TTC549 (cell line): ENCODE measurements around the gene SHE.

ENCODE experiments used
- FAIRE-seq: peaks from 2 replicates; lab custom pipeline; 2012; peaks lifted over from hg19 to GRCh38; lab: Jason Lieb, UNC

The SHE gene

DNA sequence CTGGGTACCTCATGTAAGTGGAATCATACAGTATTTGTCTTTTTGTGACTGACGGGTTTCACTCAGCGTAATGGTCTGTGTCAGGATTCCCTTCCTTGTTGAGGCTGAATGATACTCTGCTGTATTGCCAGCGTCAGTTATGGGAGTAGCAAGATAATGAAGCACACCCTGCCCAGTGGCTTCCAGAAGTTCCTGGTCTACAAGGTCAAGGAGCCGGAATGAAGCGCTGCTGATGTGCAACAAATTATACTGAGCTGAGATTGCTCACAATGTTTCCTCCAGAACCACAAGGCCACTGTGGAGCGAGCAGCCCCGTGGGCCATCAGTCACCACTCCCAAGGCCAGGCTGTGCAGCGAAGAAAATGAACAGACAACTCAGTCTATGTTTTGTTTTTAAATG is 24.2 kb downstream of the SHE start:
- no peak for FAIRE-seq

DNA sequence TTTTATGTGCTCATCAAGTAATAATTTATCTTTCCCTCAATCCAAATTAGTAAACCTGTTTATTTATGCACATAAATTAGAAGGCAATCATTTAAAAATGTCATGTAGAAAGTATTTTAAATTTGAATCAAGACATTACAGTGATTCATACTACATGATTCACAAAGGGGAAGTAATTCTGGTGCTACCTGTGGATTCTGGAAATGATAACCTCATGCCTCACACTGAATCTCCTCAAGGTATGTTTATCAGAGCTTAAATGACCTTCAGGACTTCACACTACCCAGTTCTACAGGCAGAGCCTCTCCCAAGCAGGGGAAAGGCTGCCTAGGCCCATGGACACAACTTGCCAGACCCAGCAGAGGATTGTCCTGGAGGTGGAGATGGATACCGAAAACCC is 25.4 kb downstream of the SHE start:
- no peak for FAIRE-seq

DNA sequence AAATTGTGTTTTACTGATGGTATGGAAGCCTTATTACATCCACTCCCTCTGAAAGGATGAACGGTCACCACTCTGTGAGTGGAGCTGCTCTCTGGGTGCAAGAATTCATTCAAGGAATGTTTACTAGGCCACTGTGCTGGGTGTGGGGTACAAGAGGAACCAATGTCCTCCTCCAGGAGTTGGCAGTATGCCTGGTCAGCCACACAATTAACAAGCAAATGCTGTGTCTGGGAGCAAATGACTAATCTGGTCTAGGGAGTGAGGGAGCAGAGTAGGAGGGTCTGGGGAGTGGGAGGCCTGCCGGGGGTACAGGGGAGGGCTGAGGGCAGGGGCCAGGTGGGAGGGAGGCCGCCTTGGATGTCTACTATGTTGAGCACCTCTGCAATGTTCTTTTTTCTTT is 27.4 kb downstream of the SHE start:
- FAIRE-seq = no peak

DNA sequence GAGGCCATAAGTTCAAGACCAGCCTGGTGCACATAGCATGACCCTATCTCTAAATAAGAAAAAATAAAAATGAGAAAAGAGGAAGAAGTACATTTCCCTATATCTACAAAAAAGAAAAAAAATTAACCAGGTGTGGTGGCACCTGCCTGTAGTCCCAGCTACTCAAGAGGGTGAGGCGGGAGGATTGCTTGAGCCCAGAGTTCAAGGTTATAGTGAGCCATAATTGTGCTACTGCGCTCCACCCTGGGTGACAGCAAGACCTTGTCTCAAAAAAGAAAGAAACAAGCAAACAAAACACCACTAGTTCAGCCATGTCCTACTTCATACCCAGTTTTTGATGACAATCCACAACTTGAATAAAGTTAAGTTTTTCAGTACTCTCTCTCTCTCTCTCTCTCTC is 30.9 kb downstream of the SHE start:
- no peak for FAIRE-seq

DNA sequence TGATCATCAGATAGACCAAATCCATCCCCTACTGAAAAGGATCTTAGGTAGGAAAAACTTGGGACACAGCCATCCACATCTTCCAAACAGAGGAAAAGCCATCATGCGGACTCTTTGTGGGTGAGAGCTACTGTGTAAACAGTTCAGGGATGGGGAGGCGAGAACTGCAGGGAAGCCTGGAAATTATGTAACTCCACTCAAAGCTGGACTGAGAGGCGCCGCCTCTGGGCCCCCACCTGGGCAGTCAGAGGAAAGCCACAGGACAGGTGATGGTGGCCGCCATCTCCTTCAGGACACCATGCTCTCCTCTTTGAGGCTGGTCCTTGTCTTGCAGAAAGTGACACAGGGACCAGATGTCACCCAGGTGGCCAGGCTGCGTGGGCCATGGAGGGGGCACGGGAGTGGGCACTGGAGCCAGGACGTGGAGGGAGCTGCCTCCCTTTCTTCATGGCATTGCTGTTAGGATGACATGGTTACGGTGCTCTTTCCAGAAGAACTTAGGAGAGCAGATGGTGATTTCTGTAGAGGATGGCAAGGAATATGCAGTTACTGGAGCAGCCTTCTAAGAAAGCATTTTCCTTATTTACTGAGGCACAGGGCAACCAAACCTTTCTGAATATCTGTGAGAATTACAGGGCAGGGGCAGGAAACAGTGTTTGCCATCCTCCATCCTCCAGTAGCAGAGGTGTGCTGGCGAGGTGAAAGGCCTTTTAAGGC is 32.2 kb downstream of the SHE start:
- FAIRE-seq = no peak

DNA sequence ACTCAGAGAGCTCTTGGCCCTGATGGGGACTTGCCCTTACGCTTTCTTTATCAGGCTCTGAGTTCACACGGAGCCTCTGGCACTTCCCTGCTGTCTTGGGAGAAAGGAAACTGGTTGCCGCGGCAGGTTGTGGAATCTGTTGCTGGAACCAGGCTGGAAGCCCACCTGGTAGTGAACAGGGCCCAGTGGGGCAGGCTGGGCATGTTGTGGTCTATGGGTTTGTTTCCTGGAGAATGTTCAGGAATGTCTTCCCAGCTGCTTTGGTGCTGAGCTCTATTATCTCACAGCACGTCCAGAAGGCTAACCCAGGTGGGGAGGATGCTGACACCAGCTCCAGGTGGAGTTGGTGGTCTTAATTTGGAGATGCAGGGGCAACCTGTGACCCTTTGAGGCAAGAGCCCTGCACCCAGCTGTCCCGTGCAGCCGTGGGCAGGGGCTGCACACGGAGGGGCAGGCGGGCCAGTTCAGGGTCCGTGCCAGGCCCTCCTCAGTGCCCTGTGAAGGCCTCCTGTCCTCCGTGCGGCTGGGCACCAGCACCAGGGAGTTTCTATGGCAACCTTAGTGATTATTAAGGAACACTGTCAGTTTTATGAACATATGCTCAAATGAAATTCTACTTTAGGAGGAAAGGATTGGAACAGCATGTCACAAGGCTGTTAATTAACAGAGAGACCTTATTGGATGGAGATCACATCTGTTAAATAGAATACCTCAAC is 33.5 kb downstream of the SHE start:
- no peak for FAIRE-seq

DNA sequence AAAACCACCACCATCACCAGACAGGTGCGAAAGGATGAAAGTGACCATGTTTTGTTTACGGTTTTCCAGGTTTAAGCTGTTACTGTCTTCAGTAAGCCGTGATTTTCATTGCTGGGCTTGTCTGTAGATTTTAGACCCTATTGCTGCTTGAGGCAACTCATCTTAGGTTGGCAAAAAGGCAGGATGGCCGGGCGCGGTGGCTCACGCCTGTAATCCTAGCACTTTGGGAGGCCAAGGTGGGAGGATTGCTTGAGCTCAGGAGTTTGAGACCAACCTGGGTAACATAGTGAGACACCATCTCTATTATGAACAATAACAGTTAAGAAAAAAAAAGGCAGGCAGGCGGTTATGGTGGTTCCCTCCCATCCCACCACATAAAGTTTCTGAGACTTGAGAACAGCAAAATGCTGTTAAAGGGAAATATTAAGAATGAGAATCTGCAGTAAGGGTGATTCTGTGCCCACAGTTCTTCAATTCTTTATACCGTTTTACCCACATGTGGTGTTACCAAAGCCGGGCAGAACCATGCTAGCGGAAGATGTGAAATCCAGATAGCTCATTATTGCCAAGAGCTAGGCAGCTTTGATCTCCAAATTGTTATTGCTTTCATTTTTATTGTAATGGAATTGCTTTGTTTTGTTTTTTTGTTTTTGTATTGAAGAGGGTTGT is 34.6 kb downstream of the SHE start:
- no peak for FAIRE-seq

DNA sequence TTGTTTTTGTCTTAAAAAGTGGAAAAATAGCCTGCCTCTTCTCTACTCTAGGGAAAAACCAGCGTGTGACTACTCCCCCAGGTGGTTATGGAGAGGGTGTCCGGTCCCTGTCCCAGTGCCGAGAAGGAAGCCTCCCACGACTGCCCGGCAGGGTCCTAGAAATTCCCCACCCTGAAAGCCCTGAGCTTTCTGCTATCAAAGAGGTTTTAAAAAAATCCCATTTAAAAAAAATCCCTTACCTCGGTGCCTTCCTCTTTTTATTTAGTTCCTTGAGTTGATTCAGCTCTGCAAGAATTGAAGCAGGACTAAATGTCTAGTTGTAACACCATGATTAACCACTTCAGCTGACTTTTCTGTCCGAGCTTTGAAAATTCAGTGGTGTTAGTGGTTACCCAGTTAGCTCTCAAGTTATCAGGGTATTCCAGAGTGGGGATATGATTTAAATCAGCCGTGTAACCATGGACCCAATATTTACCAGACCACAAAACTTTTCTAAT is 35.2 kb downstream of the SHE start:
- no peak for FAIRE-seq

DNA sequence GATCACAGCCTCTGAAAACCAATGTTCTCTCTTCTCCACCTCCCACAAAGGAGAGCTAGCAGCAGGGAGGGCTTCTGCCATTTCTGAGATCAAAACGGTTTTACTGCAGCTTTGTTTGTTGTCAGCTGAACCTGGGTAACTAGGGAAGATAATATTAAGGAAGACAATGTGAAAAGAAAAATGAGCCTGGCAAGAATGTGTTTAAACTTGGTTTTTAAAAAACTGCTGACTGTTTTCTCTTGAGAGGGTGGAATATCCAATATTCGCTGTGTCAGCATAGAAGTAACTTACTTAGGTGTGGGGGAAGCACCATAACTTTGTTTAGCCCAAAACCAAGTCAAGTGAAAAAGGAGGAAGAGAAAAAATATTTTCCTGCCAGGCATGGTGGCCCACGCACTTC is 36.0 kb downstream of the SHE start:
- no peak for FAIRE-seq

DNA sequence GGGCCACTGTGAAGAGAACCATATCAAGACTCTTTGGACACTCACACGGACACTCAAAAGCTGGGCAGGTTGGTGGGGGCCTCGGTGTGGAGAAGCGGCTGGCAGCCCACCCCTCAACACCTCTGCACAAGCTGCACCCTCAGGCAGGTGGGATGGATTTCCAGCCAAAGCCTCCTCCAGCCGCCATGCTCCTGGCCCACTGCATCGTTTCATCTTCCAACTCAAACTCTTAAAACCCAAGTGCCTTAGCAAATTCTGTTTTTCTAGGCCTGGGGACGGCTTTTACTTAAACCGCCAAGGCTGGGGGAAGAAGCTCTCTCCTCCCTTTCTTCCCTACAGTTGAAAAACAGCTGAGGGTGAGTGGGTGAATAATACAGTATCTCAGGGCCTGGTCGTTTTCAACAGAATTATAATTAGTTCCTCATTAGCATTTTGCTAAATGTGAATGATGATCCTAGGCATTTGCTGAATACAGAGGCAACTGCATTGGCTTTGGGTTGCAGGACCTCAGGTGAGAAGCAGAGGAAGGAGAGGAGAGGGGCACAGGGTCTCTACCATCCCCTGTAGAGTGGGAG is 36.5 kb downstream of the SHE start:
- FAIRE-seq = no peak

DNA sequence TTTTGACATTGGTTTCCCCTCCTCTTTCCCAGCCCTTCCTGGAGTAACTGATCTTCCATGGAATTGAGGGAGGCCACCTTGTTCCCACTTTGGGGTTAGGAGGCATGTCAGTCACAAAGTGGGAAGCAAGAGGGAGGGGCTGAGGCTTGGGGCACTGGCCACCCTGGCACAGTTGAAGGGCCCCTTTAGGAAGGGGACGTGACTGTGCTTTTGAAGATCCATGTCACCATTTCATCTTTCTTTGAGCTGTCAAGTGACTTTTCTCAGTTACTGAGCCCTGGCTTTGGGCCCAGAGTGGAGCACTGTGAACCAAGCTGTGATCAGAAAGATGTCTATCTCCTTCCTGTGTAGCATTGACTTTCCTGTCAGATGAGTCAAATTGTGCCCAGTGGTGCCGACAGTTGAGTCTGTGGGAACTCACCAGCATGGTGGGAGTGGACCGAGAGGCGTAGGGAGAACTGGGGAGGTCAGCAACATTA is 38.7 kb downstream of the SHE start:
- FAIRE-seq = no peak

DNA sequence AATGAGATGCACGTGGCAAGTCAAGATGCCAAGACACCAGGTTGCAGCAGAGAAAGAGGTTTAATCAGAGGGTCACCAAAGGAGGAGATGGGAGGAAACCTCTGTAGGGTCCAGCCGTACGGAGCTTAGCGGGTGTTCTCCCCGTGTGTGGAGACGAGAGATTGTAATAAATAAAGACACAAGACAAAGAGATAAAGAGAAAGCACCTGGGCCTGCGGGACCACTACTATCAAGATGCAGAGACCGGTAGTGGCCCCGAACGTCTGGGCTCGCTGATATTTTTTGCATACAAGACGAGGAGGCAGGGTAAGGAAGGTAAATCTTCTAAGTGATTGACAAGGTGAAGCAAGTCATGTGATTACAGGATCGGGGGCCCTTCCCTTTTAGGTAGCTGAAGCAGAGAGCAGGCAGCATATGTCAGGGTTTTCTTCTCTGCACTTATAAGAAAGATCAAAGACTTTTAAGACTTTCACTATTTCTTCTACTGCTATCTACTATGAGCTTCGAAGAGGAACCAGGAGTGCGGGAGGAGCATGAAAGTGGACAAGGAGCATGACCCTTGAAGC is 41.4 kb downstream of the SHE start:
- FAIRE-seq = no peak

DNA sequence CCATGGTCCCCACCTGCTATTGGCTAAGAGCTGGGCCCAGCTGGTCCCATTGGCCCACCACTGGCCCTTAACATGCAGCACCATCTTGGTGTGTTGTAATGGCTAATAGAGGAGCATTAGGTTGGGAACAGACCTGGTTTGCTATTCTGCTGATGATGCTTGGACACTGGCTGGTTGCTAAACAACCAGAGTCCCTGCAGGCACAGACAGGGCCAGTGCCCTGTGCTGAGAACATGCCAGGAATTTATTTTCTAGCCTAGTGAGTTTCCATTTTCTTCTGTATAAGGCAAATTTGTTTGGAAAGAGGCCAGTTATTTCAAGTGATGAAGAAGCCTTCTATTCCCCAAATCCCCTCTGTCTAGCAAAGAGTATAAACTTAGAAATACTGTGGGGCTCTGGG is 43.1 kb downstream of the SHE start:
- FAIRE-seq = no peak

DNA sequence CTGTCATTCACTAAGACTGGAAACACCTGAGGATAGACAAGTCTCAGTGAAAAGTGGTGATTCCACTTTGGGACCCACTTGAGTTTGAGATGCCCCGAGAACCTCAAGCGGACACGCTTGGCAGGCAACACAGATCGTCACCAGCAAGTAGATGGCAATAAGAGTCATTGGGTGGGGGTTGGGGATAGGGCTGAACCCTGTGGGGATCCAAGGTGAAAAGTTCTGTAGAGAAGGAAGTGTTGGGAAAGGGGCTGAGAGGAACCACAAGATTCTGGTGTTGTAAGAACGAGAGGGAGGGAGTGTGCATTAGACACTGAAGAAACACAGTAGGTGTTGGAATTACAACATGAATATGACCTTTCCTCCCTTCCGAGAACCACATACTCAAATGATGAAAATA is 45.6 kb downstream of the SHE start:
- FAIRE-seq = no peak

DNA sequence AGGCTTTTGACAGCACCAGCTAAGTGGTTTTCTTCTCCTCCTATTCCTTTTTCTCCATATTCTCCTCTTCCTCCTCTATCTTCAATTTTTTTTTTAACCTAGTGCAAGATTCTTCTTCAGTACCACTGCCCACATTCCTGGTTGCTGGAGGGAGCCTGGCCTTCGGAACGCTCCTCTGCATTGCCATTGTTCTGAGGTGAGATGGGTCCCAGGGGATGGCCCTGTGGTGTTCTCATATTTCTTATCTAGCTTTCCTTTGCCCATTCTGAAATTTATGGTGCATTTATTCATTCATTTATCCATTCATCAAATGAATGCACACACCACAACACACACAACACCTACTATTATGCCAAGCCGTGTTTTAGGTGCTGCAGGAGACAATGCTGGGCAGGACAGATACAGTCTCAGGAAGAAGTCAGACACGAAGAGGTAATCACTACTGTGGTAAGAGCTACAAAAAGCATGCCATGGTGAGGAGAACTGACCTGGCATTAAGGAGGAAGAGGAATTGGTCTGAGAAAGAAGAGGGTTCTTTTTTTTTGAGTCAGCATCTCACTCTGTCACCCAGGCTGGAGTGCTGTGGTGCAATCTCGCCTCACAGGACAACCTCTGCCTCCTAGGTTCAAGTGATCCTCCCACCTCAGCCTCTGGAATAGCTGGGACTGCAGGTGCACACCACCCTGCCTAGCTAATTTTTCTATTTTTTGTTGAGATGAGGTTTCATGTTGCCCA is 47.7 kb downstream of the SHE start:
- no peak for FAIRE-seq

DNA sequence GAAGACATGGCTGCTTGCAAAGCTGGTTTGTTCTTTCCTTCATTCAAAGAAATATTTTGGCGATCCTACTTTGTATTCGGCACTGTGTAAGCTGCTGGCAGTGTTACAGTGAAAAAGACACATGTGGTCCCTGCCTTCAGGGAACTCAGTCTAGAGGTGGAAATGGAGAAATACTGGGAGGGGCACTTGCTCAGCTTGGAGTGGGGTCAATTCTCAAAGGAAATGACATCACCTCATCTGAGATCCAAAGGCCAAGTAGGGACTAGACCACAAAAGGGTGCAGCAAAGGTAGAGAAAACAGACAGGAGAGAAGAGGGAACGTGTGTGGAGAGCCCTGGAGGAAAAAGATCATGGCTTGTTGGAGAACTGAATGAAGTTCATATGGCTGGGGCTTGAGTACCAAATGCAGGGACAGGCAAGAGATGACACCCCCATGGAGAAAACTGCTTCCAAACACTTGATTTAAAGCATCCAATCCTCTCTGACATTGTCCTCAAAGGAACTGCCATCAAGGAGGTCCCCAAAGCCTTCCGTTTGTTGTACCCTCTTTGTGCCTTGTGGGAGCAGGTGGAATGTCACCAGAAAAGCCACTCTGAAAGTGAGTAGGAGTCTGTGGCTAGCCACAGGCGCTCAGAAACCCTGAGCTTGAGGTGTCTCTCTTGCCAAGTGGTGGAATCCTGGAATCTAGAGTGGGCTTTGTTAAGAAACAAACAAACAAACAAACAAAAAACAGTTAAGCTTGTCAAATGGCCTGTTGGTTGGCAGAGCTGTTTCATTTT is 48.4 kb downstream of the SHE start:
- no peak for FAIRE-seq

DNA sequence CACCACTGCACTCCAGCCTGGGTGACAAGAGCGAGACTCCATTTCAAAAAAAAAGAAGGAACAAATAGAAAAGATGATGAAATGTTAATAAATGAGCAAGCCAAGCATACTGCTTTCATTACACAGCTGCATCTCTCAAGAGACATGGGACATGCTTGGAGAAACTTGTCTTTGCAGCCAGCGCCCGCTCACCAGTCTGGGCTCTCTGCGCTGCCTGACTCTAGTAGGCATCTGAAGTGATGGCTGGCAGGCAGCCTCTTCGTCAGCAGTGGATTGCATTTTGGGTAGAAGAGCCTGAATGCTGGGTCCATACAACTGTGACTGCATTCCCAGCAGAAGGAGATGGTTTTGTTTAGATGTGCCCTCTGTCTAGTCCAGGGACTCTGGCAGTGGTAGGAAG is 49.1 kb downstream of the SHE start:
- FAIRE-seq = no peak

DNA sequence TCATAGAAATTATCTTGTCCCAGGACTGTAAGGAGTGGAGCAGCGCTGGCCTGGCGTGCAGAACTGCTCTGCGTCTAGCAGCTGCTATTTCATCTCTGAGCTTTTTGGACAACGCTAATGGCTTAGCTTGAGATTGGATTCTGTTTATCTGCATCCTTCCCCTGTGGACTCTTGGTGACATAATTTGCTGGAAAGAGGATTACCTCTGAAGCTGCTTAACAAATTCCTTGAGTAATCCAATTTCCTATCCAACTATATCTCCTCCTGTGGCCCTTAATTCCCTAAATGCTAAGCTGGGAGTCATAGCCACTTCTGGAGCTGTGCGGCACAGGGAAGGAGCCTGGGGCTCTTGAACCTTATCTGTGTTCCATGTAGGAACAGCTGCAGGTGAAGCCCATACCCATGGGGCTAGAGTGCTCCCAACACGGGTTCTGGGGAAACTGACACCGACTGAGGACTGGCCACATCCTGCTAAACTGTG is 53.8 kb downstream of the SHE start:
- FAIRE-seq = no peak

DNA sequence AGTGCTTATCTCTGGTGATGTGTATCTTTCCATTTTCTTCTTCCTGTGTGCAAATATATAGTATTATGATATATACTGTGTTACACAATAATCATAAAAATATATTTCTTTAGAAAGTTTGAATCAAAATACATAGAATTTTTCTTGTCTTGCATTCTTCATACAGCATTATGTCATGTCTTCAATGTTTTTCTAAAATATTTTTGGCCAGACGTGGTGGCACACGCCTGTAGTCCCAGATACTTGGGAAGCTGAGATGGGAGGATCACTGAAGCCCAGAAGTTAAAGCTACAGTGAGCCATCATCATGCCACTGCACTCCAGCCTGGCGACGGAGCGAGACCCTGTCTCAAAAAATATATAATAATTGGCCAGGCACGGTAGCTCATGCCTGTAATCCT is 55.4 kb downstream of the SHE start:
- FAIRE-seq = no peak

DNA sequence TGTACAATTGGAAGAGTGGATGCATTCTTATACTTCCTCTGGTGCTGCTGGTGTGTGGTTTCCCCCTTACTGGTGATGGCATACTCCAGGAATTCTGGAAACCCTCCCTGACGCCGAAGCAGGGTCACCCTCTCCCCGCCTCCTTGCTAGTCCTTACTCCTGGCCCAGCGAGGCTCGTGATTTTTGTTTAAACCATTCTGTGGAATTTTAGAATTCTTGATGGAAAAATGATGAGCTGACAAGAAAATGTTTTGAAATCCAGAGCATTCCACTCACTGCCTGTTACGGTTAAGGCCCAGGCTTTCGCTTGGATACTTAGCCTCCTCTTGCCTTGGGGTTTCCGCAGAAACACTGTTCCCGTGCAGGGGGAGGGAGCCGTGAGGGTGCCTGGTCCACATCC is 55.9 kb downstream of the SHE start:
- no peak for FAIRE-seq

DNA sequence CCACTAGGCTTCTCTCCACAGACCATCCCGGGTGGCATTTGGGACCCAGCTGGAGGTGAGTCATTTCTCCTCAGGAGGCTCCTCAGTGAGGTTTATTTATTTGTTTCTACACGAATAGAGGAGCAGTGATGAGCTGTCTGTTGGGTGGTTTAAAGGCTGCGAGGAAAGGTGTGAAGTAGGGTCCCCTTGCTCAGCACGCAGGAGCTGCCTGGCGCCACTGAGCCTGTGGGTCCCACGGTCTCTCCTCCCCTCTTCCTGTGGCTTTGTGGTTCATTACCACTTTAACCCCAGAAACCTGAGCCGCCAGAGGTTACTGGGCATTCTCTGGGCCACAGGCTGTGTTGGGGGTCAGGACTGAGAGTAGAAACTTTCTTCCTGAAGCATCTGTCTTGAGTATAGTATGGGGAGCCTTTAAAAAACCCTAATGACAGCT is 57.2 kb downstream of the SHE start:
- FAIRE-seq = no peak
